GM20000 (cell line): ENCODE data around the gene LGI1.

ENCODE experiments used
- DNase-seq: peaks from one replicate; pipeline ENCODE4 v3.0.0; 2012; ENCODE audit warnings: low spot score
- TF ChIP-seq, protein P1 (sequence below): IDR thresholded peaks from 2 replicates; pipeline ENCODE4 v1.5.1; 2012; ENCODE audit warnings: mild to moderate bottlenecking, control low read depth; ENCODE audit errors: extremely low read depth, missing control alignments

LGI1 gene

DNA sequence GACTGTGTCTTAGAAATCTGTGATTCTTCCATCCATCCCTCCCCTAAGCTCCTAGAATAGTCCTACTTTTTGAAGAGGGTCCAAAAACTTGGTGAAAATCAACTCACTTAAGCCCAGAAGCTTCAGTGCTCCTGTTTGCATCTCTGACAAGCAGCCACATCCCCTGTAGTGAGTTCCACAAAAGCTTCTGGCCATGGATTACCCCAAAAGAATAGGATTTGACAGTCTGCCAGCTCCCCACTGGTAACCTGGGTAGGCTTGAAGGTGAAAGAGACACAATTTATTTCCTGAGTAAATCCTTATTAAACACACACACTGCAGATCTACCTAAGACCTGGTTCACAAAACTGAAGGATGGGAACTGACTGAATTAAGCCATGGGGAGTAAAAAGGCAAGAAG, 46.5 kb downstream of the LGI1 start:
- DNase-seq: no peak
- TF ChIP-seq, protein P1, sequence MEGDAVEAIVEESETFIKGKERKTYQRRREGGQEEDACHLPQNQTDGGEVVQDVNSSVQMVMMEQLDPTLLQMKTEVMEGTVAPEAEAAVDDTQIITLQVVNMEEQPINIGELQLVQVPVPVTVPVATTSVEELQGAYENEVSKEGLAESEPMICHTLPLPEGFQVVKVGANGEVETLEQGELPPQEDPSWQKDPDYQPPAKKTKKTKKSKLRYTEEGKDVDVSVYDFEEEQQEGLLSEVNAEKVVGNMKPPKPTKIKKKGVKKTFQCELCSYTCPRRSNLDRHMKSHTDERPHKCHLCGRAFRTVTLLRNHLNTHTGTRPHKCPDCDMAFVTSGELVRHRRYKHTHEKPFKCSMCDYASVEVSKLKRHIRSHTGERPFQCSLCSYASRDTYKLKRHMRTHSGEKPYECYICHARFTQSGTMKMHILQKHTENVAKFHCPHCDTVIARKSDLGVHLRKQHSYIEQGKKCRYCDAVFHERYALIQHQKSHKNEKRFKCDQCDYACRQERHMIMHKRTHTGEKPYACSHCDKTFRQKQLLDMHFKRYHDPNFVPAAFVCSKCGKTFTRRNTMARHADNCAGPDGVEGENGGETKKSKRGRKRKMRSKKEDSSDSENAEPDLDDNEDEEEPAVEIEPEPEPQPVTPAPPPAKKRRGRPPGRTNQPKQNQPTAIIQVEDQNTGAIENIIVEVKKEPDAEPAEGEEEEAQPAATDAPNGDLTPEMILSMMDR: no peak

- DNase-seq: no peak
- TF ChIP-seq, protein P1: no peak
Measured at GRCh38 chr10:93806903-93807302, 49.2 kb downstream of the LGI1 start.

DNA sequence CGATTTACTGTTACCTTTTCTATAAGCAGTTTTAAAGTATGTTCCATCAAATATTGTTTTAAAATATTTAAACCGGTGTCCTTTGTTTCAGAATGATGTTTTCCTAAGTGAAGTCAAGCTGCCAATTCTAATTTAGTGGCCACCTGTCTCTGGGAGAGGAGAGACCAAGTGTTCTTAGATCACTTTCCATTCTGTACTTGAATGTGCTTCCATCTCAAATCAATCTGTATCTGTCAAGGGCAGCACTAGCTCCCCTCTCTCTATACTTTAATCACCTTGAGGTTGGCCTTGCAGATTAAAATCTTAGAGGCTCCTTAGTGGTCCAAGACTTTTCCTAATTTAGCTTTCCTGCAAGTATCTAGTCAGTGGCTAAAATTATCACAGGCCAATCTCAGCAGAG, 49.6 kb downstream of the LGI1 start:
- TF ChIP-seq, protein P1: no peak
- no peak for DNase-seq

DNA sequence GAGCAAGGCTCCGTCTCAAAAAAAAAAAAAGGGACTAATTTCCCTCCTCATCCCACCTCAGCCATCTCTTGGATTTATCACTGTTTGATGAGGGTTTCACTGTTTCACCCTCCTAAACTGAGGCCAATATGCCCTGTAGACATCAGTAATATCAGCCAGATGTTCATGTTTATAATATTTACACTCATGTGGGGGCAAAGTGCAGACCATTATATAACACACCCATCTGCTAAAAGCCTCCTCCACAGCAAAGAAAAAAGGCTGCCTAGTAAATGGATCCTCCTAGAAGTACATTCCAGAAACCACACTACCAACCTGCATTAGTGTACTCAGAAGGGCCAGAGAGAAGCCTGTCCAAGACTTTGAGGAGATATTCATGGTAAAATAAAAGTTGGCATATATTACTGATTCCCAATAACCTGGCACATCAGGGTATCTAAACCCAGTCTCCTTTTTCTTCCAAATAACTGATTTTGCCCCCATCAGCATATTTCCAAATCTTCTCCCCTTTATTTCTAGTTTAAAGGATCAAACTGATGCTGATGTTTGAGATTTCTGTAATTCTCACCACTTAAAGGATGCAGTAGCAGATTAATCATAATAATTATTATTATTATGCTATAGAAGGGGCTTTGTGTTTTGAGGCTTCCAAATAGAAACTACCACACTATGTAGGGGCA, 55.1 kb downstream of the LGI1 start:
- TF ChIP-seq, protein P1: no peak
- DNase-seq: no peak

DNA sequence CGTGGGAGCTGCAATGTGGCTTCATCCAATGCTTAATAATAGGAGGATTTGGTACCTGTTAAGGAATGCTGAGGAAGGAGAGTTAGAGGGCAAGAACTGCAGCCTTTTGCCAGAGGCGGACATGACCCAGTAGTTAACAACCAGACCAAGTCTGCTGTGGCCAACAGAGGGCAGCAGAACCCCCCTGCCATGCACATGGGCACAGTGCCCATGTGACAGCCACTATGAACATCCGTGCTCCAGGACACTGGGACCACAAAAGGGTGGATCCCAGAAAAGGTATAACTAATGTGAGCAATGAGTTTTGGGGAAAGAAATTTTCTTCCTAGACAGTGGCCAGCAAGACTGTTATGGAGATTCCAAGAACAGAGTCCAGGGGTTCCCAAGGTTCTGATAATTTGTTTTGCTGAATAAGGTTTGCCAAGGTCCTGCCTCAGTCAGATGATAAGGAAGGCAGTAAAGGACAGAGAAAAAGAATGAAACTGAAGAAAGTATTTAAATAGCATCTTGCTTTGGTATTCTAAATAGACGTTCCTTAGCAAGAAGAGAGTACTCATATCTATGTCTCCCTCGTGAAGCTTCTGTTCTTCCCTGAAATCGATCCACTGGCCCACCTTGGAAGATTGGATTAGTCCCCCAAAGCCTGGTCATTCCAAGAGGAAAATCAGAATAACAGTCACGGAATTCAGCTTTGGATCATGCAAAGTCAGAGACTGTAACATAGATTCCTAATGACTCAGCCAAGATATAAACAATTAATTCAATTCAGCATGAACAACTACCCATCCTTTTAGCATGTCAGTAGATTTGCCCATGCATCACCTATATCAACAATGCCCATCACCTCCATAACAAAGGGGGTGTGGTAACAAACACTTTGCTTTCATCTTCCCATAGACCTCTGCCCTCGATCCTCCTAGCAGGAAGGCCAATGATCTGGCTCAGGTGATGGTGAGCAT, 56.0 kb downstream of the LGI1 start:
- TF ChIP-seq, protein P1: no peak
- DNase-seq: peak; percentile 17

DNA sequence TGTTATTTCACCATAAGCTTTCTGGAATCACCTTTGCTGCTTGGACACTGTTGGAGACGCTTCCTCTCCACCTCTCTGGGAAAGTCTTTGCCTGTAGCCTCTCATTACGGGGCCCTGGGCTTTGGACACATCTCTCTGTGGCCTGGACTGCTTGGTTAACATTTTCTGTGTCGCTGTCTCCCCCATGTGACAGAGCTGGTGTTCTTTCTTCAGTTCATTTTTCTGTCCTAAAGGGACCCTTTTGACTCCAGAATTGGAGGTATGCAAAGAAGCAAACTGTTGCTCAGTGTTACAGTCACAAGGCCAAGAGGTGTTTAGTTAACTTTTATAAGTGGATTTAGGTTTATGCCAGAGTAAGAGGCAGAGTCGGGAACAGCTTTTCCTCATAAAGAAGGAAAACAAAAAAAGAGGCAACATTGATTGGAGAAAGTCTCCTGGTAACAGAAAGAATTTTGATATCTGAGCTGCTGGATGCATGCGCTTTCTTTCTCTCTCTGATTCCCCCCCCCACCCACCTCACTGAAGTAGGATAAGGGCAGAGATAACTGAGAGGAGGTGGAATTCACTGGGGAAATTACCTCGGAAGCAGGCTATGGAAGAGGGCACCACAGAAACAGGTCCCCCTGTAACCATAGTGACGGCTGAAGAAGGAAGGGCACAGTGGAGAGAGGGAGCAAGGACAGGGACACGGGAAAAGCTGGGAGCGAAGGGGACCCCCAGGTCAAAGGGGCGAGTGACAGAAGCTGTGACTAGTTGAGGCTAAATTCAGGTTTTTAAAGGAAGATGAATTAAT, 57.8 kb downstream of the LGI1 start:
- no peak for DNase-seq

More for the DNA sequence above, 57.8 kb downstream of the LGI1 start:
- TF ChIP-seq, protein P1: no peak
